K562 (cell line): ENCODE data around the gene KIAA0513. TPM values are rescaled to one million over a fixed set of nuclear protein-coding genes. Genes with fewer than 3 reads are reported as not detected.

Experiments used
- ASH1L ChIP-seq: fragments of 450-650 bp; IDR thresholded peaks from 2 replicates; pipeline ENCODE4 v1.6.1; 2018; ENCODE audit warnings: borderline replicate concordance, mild to moderate bottlenecking, low read depth; ENCODE audit not compliant: partially characterized antibody
- BMI1 ChIP-seq: fragments of 150-350 bp; IDR thresholded peaks from 2 replicates; pipeline ENCODE4 v1.6.1; 2014; ENCODE audit warnings: low read length
- E4F1 ChIP-seq: fragments of 250-450 bp; sonication (Bioruptor Pico); IDR thresholded peaks from 2 replicates; pipeline ENCODE4 v1.5.0; 2021; ENCODE audit warnings: mild to moderate bottlenecking, borderline replicate concordance
- MYBL2 ChIP-seq, 2 experiments: fragments of 450-650 bp in 1 of 2; sonication (generic) in 1 of 2; formaldehyde crosslinking in 1 of 2; IDR thresholded peaks; 2 replicates each; pipeline versions ENCODE4 v1.6.1 to v1.8.1; 2017 to 2022; ENCODE audit warnings: borderline replicate concordance in 1 of 2, inconsistent platforms in 1 of 2, low read depth in 1 of 2, mild to moderate bottlenecking in 1 of 2, missing genetic modification reagents in 1 of 2, moderate library complexity in 1 of 2
- NELFE ChIP-seq: IDR thresholded peaks from 2 replicates; pipeline ENCODE4 v1.6.1; 2011; ENCODE audit warnings: mild to moderate bottlenecking; ENCODE audit not compliant: insufficient read depth, insufficient read length
- TCFL5 ChIP-seq: fragments of 250-450 bp; sonication (Bioruptor Pico); conservative IDR thresholded peaks from 2 replicates; pipeline ENCODE4 v1.6.1; 2021; ENCODE audit warnings: mild to moderate bottlenecking, moderate library complexity, matching md5 sums
- TSHZ1 ChIP-seq: fragments of 250-450 bp; sonication (Bioruptor Pico); IDR thresholded peaks from 2 replicates; pipeline ENCODE4 v1.4.0; 2020; ENCODE audit warnings: mild to moderate bottlenecking, moderate library complexity
- ZNF134 ChIP-seq: fragments of 250-450 bp; sonication (Bioruptor Pico); conservative IDR thresholded peaks from 2 replicates; pipeline ENCODE4 v1.4.0; 2020
- ZNF707 ChIP-seq: fragments of 250-450 bp; sonication (Bioruptor Pico); conservative IDR thresholded peaks from 2 replicates; pipeline ENCODE4 v1.8.0; 2022; ENCODE audit warnings: inconsistent platforms, mild to moderate bottlenecking, moderate library complexity
- polyA plus RNA-seq, 8 experiments: library from polyadenylated mRNA; depleted of rRNA in 4 of 8; stranded (reverse) in 5 of 8; unstranded in 3 of 8; fragments of >200 nt; fragmentation: Nextera tagmentation in 2 of 8; fragmentation: Illumina TruSeq in 1 of 8; extraction: Ambion mirVana in 2 of 8; extraction: Trizol in 1 of 8; gene quantifications; 2 replicates each; pipeline versions ENCODE4 v1.2.1 to v1.2.3, GENCODE V29; 2011 to 2014; ENCODE audit warnings: inconsistent platforms in 1 of 8, missing spikeins in 1 of 8
- total RNA-seq, 7 experiments: library from RNA; depleted of rRNA in 6 of 7; stranded (reverse); fragments of >200 nt in 6 of 7; fragmentation: Illumina TruSeq in 2 of 7; extraction: Trizol in 2 of 7; gene quantifications; 2 replicates each; pipeline versions ENCODE4 v1.2.1 to v1.2.3, GENCODE V29; 2011 to 2021; ENCODE audit warnings: low replicate concordance in 1 of 7
- TF ChIP-seq, protein P1 (sequence below): sonication (generic); formaldehyde crosslinking; IDR thresholded peaks from 2 replicates; pipeline ENCODE4 v1.8.0; 2022; ENCODE audit warnings: mild to moderate bottlenecking, missing genetic modification reagents

Gene KIAA0513
- total and polyA plus RNA-seq, 9 of the 15 experiments (the other 6 are each of a cell fraction or from before 2014, with no cell fraction given) = 0.18 to 13.7 (median 10.2) TPM

DNA sequence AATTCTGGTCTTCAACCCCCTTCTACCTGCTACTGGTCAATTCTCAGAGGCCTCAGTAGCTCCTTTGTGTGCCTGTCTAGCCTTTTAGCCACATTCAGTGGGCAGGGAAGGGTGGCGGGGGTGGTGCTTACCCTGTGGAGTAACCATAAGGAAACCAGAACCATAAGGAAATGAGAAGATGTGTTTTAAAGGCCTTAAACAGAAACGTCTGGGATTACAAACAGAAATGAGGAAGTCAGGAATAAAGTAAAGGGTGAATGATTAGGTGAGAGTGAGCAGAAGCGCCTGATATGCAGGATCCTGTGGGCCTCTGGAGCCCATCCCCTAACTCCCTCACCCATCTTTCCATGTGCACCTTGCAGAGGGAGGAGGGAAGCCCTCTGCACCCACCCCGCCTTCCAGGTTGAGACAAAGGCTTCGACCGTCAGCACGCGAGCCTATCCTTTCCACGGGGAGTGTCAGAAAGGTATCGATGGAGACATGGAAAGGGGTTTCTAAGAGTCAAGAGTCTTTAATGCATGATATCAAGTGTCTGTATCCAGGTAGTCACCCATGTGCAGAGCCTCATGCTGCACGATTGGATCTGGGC, 20.4 kb downstream of the KIAA0513 start (continued):
- TF ChIP-seq E4F1 (CRISPR knock-in tag) (peak; percentile 9; the same call in 1 of the 2 replicates), TCFL5 (CRISPR knock-in tag) (no peak), ZNF134 (CRISPR knock-in tag) (no peak), MYBL2 (IDR thresholded peaks at IDR 0.05; ENCODE audit: low read depth) (no peak), MYBL2 (CRISPR knock-in tag; IDR thresholded peaks at IDR 0.05; ENCODE audit: borderline replicate concordance) (no peak), TSHZ1 (no peak), ZNF707 (CRISPR knock-in tag) (no peak), NELFE (no peak), ASH1L (no peak), BMI1 (no peak)
- TF ChIP-seq, protein P1, sequence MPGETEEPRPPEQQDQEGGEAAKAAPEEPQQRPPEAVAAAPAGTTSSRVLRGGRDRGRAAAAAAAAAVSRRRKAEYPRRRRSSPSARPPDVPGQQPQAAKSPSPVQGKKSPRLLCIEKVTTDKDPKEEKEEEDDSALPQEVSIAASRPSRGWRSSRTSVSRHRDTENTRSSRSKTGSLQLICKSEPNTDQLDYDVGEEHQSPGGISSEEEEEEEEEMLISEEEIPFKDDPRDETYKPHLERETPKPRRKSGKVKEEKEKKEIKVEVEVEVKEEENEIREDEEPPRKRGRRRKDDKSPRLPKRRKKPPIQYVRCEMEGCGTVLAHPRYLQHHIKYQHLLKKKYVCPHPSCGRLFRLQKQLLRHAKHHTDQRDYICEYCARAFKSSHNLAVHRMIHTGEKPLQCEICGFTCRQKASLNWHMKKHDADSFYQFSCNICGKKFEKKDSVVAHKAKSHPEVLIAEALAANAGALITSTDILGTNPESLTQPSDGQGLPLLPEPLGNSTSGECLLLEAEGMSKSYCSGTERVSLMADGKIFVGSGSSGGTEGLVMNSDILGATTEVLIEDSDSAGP (CRISPR knock-in tag) = no peak; the same call in 1 of the 2 replicates
